ENCODE results near the gene FOXN1. TPM values are rescaled to one million over a fixed set of nuclear protein-coding genes. Genes with fewer than 3 reads are reported as not detected.
A peak's percentile ranks its signal among the peaks of the same experiment; 100 is the strongest.

FOXN1 gene
- total RNA-seq, 1 experiment from 2014 or later, result not detected

DNA sequence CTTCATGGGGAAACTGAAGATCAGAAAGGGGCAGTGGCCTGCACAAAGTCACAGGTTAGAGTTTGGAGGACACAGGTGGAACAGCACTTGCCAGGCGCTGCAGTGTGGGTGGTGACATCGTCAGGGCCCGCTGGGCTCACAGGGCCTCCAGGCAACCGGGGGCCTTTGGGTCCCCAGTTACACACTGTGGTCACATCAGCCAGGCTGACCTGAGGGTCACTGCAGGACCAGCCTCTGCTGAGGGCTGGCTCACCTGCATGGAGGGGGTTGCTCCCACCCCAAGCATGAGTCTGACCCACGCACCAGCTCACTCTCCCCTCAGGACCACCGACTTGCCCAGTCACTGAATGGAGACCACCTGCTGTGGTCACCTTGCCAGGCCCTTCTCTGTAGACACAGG, 17.0 kb downstream of the FOXN1 start:
- no TSS peak for BruUV-seq (replicated peaks)
- H3K36me3 Mint-ChIP-seq (ENCODE audit: insufficient read depth, unreplicated experiment), result peaks cover 4% of the 10 kb centered on the region
- intact Hi-C loops (cut with micrococcal nuclease; ENCODE audit: unreplicated experiment), result no loop called here
- no peak overlapping the region for H3K4me3 Mint-ChIP-seq (ENCODE audit: low read depth, unreplicated experiment)
- H3K4me1 Mint-ChIP-seq (ENCODE audit: low read depth, unreplicated experiment), result peaks cover 7% of the 10 kb centered on the region
- CTCF ChIA-PET, result no interaction called here
- no peak overlapping the region for H3K27ac Mint-ChIP-seq (ENCODE audit: unreplicated experiment)
- no peak for DNase-seq
- H3K27me3 Mint-ChIP-seq (ENCODE audit: unreplicated experiment), result peaks cover 21% of the 10 kb centered on the region
- H3K9me3 Mint-ChIP-seq (ENCODE audit: low read depth, unreplicated experiment), result no peaks in the 10 kb centered on the region
- TF ChIP-seq, protein P1, sequence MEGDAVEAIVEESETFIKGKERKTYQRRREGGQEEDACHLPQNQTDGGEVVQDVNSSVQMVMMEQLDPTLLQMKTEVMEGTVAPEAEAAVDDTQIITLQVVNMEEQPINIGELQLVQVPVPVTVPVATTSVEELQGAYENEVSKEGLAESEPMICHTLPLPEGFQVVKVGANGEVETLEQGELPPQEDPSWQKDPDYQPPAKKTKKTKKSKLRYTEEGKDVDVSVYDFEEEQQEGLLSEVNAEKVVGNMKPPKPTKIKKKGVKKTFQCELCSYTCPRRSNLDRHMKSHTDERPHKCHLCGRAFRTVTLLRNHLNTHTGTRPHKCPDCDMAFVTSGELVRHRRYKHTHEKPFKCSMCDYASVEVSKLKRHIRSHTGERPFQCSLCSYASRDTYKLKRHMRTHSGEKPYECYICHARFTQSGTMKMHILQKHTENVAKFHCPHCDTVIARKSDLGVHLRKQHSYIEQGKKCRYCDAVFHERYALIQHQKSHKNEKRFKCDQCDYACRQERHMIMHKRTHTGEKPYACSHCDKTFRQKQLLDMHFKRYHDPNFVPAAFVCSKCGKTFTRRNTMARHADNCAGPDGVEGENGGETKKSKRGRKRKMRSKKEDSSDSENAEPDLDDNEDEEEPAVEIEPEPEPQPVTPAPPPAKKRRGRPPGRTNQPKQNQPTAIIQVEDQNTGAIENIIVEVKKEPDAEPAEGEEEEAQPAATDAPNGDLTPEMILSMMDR (IDR thresholded peaks at IDR 0.05; ENCODE audit: unreplicated experiment), result no peak

DNA sequence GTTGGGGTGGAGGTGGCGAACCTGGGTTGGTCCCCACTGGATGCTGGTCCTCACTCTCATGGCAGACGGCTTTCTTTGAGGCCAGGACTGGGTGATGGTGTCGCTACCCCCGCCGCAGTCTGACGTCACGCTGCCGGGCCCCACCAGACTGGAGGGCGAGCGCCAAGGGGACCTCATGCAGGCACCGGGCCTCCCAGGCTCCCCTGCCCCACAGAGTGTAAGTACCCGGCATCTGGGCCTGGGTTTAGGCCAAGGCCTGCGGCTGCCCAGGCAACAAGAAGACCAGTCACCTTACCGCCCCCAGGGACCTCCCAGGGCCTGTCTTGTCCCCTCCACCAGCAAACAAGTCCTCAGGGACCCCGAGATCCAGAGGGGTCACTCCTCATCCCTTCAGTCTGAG, 17.7 kb downstream of the FOXN1 start:
- CTCF ChIA-PET, result no interaction called here
- Mint-ChIP-seq H3K4me1 (ENCODE audit: low read depth, unreplicated experiment) (peaks cover 8% of the 10 kb centered on the region), H3K4me3 (ENCODE audit: low read depth, unreplicated experiment) (no peak overlapping the region), H3K36me3 (ENCODE audit: insufficient read depth, unreplicated experiment) (peaks cover 4% of the 10 kb centered on the region), H3K9me3 (ENCODE audit: low read depth, unreplicated experiment) (no peaks in the 10 kb centered on the region), H3K27ac (ENCODE audit: unreplicated experiment) (no peak overlapping the region), H3K27me3 (ENCODE audit: unreplicated experiment) (peaks cover 14% of the 10 kb centered on the region)
- intact Hi-C loops (cut with micrococcal nuclease; ENCODE audit: unreplicated experiment), result no loop called here
- TF ChIP-seq, protein P1 (IDR thresholded peaks at IDR 0.05; ENCODE audit: unreplicated experiment), result no peak
- DNase-seq, result no peak
- BruUV-seq (replicated peaks), result no TSS peak

DNA sequence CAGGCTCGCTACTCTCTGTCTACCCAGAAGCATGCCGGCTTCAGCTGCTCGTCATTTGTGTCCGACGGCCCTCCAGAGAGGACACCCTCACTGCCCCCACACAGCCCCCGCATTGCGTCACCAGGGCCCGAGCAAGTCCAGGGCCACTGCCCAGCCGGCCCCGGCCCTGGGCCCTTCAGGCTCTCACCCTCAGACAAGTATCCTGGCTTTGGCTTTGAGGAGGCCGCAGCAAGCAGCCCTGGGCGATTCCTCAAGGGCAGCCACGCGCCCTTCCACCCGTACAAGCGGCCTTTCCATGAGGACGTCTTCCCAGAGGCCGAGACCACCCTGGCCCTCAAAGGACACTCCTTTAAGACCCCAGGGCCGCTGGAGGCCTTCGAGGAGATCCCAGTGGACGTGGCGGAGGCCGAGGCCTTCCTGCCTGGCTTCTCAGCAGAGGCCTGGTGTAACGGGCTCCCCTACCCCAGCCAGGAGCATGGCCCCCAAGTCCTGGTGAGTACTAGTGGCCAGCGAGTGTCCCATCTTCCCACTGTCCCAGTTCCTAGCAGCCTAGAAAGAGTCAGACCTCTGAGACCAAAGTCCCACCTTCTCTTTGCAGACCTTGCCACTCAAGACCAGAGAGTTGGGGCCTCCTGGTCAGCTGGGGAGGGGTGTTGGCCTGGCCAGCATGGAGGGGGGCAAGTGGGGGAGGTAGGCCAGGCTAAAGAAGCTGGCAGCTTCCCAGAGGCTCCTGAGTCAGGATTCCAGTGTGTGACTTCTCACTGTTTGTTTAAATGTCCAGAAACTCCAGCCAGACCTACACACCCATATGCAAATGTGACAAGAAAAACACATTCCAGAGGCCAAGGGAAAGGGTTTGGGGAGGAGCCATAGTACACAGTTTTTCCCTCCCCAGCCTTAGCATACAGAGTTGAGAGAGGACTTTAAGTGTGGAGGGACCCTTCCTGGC, 18.6 kb downstream of the FOXN1 start:
- CTCF ChIA-PET, result no interaction called here

DNA sequence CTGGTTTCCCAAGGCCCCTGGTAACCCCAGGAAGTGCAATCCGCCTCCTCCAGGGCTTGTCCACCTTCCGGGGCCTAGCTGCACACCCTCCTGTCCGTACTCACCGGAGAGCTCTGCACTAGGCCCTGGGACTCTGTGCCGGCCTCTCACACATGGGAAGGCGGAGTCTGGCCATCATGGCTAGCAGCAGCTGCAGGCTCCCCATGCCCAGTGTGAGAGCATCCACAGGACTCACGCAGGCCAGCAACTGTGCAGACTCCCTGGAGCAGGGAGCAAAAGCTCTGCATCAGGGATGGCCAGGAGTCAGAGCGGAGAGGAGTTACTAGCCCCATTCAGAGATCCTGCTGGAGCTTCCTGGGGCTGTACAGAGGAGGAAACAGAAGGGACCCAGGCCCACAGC, 20.2 kb downstream of the FOXN1 start:
- Mint-ChIP-seq H3K27me3 (ENCODE audit: unreplicated experiment) (peaks cover 19% of the 10 kb centered on the region), H3K9me3 (ENCODE audit: low read depth, unreplicated experiment) (no peaks in the 10 kb centered on the region)
- no TSS peak for BruUV-seq (replicated peaks)

More for the DNA sequence above, 18.6 kb downstream of the FOXN1 start:
- peak; percentile 48 for DNase-seq
- Mint-ChIP-seq H3K4me3 (ENCODE audit: low read depth, unreplicated experiment) (no peak overlapping the region), H3K27me3 (ENCODE audit: unreplicated experiment) (peaks cover 8% of the 10 kb centered on the region), H3K36me3 (ENCODE audit: insufficient read depth, unreplicated experiment) (peaks cover 4% of the 10 kb centered on the region), H3K9me3 (ENCODE audit: low read depth, unreplicated experiment) (no peaks in the 10 kb centered on the region), H3K4me1 (ENCODE audit: low read depth, unreplicated experiment) (peaks cover 8% of the 10 kb centered on the region), H3K27ac (ENCODE audit: unreplicated experiment) (no peak overlapping the region)
- intact Hi-C loops (cut with micrococcal nuclease; ENCODE audit: unreplicated experiment), result no loop called here
- TF ChIP-seq, protein P1 (IDR thresholded peaks at IDR 0.05; ENCODE audit: unreplicated experiment), result no peak
- BruUV-seq (replicated peaks), result no TSS peak

More for the DNA sequence above, 20.2 kb downstream of the FOXN1 start:
- CTCF ChIA-PET, result no interaction called here
- TF ChIP-seq, protein P1 (IDR thresholded peaks at IDR 0.05; ENCODE audit: unreplicated experiment), result no peak
- no peak for DNase-seq
- H3K4me3 Mint-ChIP-seq (ENCODE audit: low read depth, unreplicated experiment), result no peak overlapping the region
- intact Hi-C loops (cut with micrococcal nuclease; ENCODE audit: unreplicated experiment), result no loop called here
- peaks cover 8% of the 10 kb centered on the region for H3K4me1 Mint-ChIP-seq (ENCODE audit: low read depth, unreplicated experiment)
- H3K27ac Mint-ChIP-seq (ENCODE audit: unreplicated experiment), result no peak overlapping the region
- peaks cover 4% of the 10 kb centered on the region for H3K36me3 Mint-ChIP-seq (ENCODE audit: insufficient read depth, unreplicated experiment)
